Bronchial epithelial cell (primary cell): ENCODE data around the gene SERPINI1. TPM values are rescaled to one million over a fixed set of nuclear protein-coding genes. Genes with fewer than 3 reads are reported as not detected.

Source experiments
- DNase-seq: peaks from one replicate; pipeline ENCODE4 v3.0.0-alpha.2; 2010; ENCODE audit warnings: low read depth
- FAIRE-seq: peaks from 2 replicates; lab custom pipeline; 2011; peaks lifted over from hg19 to GRCh38; lab: Jason Lieb, UNC
- H3K27me3 ChIP-seq: 2 replicates; pipeline ENCODE4 v1.5.1; 2011; ENCODE audit warnings: low read length; ENCODE audit not compliant: control insufficient read depth, insufficient read depth
- H3K36me3 ChIP-seq: 2 replicates; pipeline ENCODE4 v1.5.1; 2011; ENCODE audit warnings: low read length; ENCODE audit not compliant: control insufficient read depth, insufficient read depth
- H3K4me3 ChIP-seq: 2 replicates; pipeline ENCODE4 v1.5.1; 2011; ENCODE audit warnings: mild to moderate bottlenecking, low read depth, low read length, control low read depth
- total RNA-seq: library from RNA; depleted of rRNA; stranded (reverse); fragments of >200 nt; gene quantifications from 2 replicates; pipeline ENCODE4 v1.2.1, GENCODE V29; 2014
- TF ChIP-seq, protein P1 (sequence below): IDR thresholded peaks from 2 replicates; pipeline ENCODE4 v1.5.1; 2011; ENCODE audit warnings: mild to moderate bottlenecking, moderate library complexity, low read length, control low read depth, inconsistent platforms; ENCODE audit not compliant: insufficient read depth, severe bottlenecking

The SERPINI1 gene
- total RNA-seq, 1 donor from 2014 or later: 1.8 TPM

GRCh38 chr3:167854063-167854462, 118.5 kb downstream of the SERPINI1 start:
- DNase-seq (no peak), FAIRE-seq (no peak)
- Histone ChIP-seq H3K27me3 (no peaks in the 10 kb centered on the region), H3K4me3 (no peak overlapping the region), H3K36me3 (no peaks in the 10 kb centered on the region)
- TF ChIP-seq, protein P1, sequence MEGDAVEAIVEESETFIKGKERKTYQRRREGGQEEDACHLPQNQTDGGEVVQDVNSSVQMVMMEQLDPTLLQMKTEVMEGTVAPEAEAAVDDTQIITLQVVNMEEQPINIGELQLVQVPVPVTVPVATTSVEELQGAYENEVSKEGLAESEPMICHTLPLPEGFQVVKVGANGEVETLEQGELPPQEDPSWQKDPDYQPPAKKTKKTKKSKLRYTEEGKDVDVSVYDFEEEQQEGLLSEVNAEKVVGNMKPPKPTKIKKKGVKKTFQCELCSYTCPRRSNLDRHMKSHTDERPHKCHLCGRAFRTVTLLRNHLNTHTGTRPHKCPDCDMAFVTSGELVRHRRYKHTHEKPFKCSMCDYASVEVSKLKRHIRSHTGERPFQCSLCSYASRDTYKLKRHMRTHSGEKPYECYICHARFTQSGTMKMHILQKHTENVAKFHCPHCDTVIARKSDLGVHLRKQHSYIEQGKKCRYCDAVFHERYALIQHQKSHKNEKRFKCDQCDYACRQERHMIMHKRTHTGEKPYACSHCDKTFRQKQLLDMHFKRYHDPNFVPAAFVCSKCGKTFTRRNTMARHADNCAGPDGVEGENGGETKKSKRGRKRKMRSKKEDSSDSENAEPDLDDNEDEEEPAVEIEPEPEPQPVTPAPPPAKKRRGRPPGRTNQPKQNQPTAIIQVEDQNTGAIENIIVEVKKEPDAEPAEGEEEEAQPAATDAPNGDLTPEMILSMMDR: no peak

GRCh38 chr3:167854846-167855245, 119.3 kb downstream of the SERPINI1 start:
- DNase-seq: no peak
- FAIRE-seq: no peak

GRCh38 chr3:167855306-167855705, 119.8 kb downstream of the SERPINI1 start:
- DNase-seq: peak; percentile 67
- no peak overlapping the region for H3K4me3 ChIP-seq
- TF ChIP-seq, protein P1: no peak
- H3K36me3 ChIP-seq: no peaks in the 10 kb centered on the region
- H3K27me3 ChIP-seq: no peaks in the 10 kb centered on the region
- FAIRE-seq: no peak

More at GRCh38 chr3:167854846-167855245, 119.3 kb downstream of the SERPINI1 start:
- TF ChIP-seq, protein P1: no peak
- no peaks in the 10 kb centered on the region for H3K36me3 ChIP-seq
- H3K27me3 ChIP-seq: no peaks in the 10 kb centered on the region
- no peak overlapping the region for H3K4me3 ChIP-seq

DNA sequence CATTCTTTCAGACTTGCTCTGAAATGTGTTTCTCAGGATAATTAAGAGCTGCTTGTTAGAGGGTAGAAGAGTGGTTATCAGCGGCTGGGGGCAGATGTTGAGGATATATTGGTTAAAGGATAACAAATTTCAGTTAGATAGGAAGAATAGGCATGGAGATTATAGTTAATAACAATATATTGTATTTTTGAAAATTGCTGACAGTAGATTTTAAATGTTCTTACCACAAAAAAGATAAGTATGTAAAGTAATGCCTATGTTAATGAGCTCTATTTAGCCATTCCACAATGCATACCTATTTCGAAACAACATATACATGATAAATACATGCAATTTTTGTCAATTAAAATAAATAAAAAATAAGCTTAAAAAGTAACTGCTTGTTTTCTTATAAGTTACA, 123.3 kb downstream of the SERPINI1 start:
- no peak for FAIRE-seq
- no peaks in the 10 kb centered on the region for H3K36me3 ChIP-seq
- H3K27me3 ChIP-seq: no peaks in the 10 kb centered on the region
- H3K4me3 ChIP-seq: no peak overlapping the region
- TF ChIP-seq, protein P1: no peak
- DNase-seq: no peak

DNA sequence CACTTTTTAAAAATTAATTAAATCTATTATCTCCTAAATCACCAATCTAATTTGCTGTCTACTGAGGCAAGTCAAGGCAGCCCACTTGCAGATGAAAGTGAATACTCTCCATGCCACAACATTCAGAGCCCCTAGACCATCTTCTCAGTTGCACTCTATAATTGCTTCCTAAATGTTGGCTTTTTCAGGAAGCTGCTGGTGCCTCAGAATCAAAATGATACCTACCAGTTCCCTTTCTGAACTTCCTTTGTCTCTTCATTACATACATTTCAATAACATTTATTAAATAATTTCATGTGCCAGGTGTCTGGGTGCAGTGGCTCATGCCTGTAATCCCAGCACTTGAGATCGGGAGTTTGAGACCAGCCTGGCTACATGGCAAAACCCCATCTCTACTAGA, 124.1 kb downstream of the SERPINI1 start:
- no peak for FAIRE-seq
- TF ChIP-seq, protein P1: no peak
- no peak for DNase-seq
- Histone ChIP-seq H3K27me3 (no peaks in the 10 kb centered on the region), H3K36me3 (no peaks in the 10 kb centered on the region), H3K4me3 (no peak overlapping the region)

DNA sequence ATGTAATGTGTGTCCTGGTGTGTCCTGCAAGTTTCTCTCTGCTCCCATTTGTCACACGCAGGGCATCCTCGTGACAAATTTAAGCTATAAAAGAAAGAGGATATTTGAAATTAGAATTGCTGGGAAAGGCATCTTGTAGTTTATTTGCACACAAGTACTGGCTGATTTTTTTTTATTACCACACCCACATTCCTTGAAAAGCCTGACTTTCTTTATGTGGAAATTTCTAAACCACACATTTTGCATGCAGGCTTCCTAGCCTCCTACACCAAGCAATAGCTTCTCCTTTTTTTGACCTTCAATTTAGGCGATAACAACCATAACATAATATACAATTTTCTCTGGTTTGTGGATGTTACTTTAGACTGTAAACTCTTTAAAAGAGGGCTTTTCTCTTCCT, 126.1 kb downstream of the SERPINI1 start:
- Histone ChIP-seq H3K27me3 (no peaks in the 10 kb centered on the region), H3K4me3 (no peak overlapping the region), H3K36me3 (no peaks in the 10 kb centered on the region)
- no peak for FAIRE-seq
- TF ChIP-seq, protein P1: no peak
- peak; percentile 81 for DNase-seq
